ENCODE measurements around the gene SPOCK1.

GRCh38 chr5:137412136-137412535, 87.0 kb downstream of the SPOCK1 start:
- TF ChIP-seq ZNF717 (CRISPR knock-in tag; IDR thresholded peaks at IDR 0.05) (no peak), CBX2 (IDR thresholded peaks at IDR 0.05; ENCODE audit: insufficient read depth, low read length, poor library complexity, severe bottlenecking) (no peak), KDM1A (IDR thresholded peaks at IDR 0.05) (no peak), EHMT2 (IDR thresholded peaks at IDR 0.05) (no peak), USF1 (CRISPR knock-in tag; IDR thresholded peaks at IDR 0.05) (no peak), ZBTB43 (CRISPR knock-in tag; IDR thresholded peaks at IDR 0.05) (no peak)
